ENCODE data around the gene CGAS.
"Not testable (repeated sequence)": the region's sequence is repeated elsewhere in the genome, so short reads cannot be mapped to it uniquely, and the experiment has no call there.

The CGAS gene

GRCh38 chr6:73394577-73395354 lies 57.3 kb downstream of the CGAS start, which contains the start of gene DDX43:
Gene DDX43 (plus strand): TSS chr6:73394828. CDS start chr6:73394906, 78 bp downstream.
- DNase-seq = no peak

GRCh38 chr6:73393278-73393677 lies 58.8 kb downstream of the CGAS start:
- no peak for DNase-seq

GRCh38 chr6:73392188-73392587 lies 59.9 kb downstream of the CGAS start:
- DNase-seq = not testable (repeated sequence)

- no peak for DNase-seq
Measured at GRCh38 chr6:73391675-73392074, 60.4 kb downstream of the CGAS start.

GRCh38 chr6:73389854-73390253 lies 62.2 kb downstream of the CGAS start:
- DNase-seq = no peak

GRCh38 chr6:73388800-73389512 lies 63.1 kb downstream of the CGAS start:
- peak; percentile 30 to 55 for DNase-seq

- no peak for DNase-seq
Measured at GRCh38 chr6:73388433-73388799, 63.7 kb downstream of the CGAS start.

- DNase-seq = no peak
Measured at GRCh38 chr6:73382462-73383113, 69.5 kb downstream of the CGAS start.

GRCh38 chr6:73381531-73381930 lies 70.6 kb downstream of the CGAS start:
- not testable (repeated sequence) for DNase-seq

- no peak for DNase-seq
Measured at GRCh38 chr6:73377225-73377624, 74.9 kb downstream of the CGAS start.

- no peak for DNase-seq
Measured at GRCh38 chr6:73375216-73375615, 76.9 kb downstream of the CGAS start.
